PFSK-1 (cell line): ENCODE measurements around the gene CELSR1.

ENCODE experiments used
- FOXP2 ChIP-seq: optimal IDR thresholded peaks from 2 replicates; pipeline ENCODE3; 2011; ENCODE audit warnings: borderline replicate concordance, control low read depth, inconsistent platforms; ENCODE audit not compliant: insufficient read depth; ENCODE audit errors: extremely low read length, extremely low read depth
- POLR2AphosphoS5 ChIP-seq: IDR thresholded peaks from 2 replicates; pipeline ENCODE4 v1.6.1; 2012; ENCODE audit warnings: low read depth, mild to moderate bottlenecking, control low read depth, low read length, moderate library complexity
- REST ChIP-seq, 2 experiments: IDR thresholded peaks; 2 replicates each; pipeline versions ENCODE4 v1.6.1 to v1.8.0; 2011 to 2012; ENCODE audit warnings: low read depth in 2 of 2, low read length in 2 of 2, control low read depth in 1 of 2, inconsistent platforms in 1 of 2, mild to moderate bottlenecking in 1 of 2, moderate library complexity in 1 of 2; ENCODE audit not compliant: insufficient read depth in 1 of 2
- SIN3A ChIP-seq: IDR thresholded peaks from 2 replicates; pipeline ENCODE4 v1.6.1; 2012; ENCODE audit warnings: mild to moderate bottlenecking, low read length, moderate library complexity, borderline replicate concordance; ENCODE audit not compliant: insufficient read depth
- TAF1 ChIP-seq: IDR thresholded peaks from 2 replicates; pipeline ENCODE4 v1.6.1; 2012; ENCODE audit warnings: low read length, control low read depth, borderline replicate concordance; ENCODE audit not compliant: insufficient read depth

CELSR1 gene

GRCh38 chr22:46419754-46420571 lies 117.5 kb downstream of the CELSR1 start:
- TF ChIP-seq REST (IDR thresholded peaks at IDR 0.05; ENCODE audit: insufficient read depth in 1 of 2, low read depth in 2 of 2, low read length in 2 of 2) = no peak
- TF ChIP-seq POLR2AphosphoS5 = no peak
- no peak for TF ChIP-seq FOXP2
- no peak for TF ChIP-seq TAF1

- TF ChIP-seq TAF1 = no peak
- no peak for TF ChIP-seq POLR2AphosphoS5
- TF ChIP-seq SIN3A = no peak
- no peak for TF ChIP-seq FOXP2
- no peak for TF ChIP-seq REST (IDR thresholded peaks at IDR 0.05; ENCODE audit: insufficient read depth in 1 of 2, low read depth in 2 of 2, low read length in 2 of 2)
These were observed 118.6 kb downstream of the CELSR1 start for GRCh38 chr22:46418827-46419226.

- TF ChIP-seq POLR2AphosphoS5 (no peak), FOXP2 (no peak), TAF1 (no peak), REST (IDR thresholded peaks at IDR 0.05; ENCODE audit: insufficient read depth in 1 of 2, low read depth in 2 of 2, low read length in 2 of 2) (no peak), SIN3A (no peak)
These were observed 119.7 kb downstream of the CELSR1 start for GRCh38 chr22:46417769-46418168.

- TF ChIP-seq REST (IDR thresholded peaks at IDR 0.05; ENCODE audit: insufficient read depth in 1 of 2, low read depth in 2 of 2, low read length in 2 of 2) (no peak), TAF1 (no peak), POLR2AphosphoS5 (no peak), SIN3A (no peak), FOXP2 (no peak)
These were observed 120.4 kb downstream of the CELSR1 start for GRCh38 chr22:46416891-46417580.
